ENCODE data around the gene HDGF.

Gene HDGF

DNA sequence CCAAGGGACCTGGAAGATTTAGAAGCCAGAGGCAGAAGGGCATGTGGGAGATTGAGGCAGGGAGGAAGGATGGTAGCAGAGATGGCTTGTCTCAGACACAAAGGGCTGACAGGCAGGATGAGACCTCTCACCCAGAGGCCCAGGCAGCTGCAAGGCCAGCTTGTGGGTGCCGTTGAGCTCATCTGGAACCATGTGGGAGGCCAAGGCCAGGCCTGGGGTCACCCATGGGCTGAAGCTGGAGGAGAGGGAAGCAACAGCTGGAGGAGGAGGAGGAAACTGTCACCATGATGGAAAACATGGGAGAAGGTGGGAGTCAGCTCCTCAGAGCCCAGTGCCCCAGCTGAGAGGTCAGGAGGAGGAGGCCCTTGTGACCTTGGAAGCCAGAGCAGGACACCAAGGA, 52.5 kb downstream of the HDGF start:
- DNase-seq (ENCODE audit: low read depth), result no peak

DNA sequence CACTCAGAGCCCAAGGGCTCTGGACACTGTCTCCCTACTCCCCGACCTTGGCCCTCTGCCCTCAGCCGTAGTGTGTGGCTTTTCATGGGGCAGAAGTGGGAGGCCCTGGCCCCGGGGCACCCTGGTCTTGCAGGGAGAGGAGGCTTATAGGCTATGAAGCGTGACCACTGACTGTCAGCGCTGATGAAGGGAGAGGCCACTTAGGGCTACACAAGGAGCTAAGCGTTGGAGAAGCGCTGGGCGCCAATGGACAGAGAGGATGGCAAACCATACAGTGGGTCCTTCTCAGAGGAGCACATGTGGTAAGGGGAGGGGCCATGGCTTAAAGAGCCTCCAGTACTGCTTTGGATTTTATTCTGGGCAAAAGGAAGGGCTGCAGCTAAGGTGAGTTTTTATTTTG, 54.0 kb downstream of the HDGF start:
- DNase-seq (ENCODE audit: low read depth), result no peak

DNA sequence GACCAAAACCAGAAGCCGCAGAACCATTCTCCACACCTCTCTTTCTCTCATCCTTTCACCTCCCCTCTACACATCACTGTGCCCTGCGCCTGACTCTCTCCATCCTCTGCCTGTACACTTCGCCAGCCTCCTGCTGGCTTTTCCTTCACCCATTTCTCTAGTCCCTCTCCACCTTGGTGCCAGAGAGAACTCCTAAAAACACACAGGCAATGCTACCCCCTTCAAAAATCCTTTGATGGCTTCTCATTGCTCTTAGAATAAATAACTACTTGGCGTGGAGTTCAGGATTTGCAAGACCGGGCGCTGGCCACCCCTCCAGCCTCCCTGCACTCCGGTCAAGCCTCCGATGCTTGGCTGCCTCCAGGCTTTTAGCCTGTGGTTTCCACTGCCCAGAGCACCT, 54.7 kb downstream of the HDGF start:
- no peak for DNase-seq (ENCODE audit: low read depth)

GRCh38 chr1:156694690-156694962, 56.8 kb downstream of the HDGF start:
- DNase-seq (ENCODE audit: low read depth), result no peak

DNA sequence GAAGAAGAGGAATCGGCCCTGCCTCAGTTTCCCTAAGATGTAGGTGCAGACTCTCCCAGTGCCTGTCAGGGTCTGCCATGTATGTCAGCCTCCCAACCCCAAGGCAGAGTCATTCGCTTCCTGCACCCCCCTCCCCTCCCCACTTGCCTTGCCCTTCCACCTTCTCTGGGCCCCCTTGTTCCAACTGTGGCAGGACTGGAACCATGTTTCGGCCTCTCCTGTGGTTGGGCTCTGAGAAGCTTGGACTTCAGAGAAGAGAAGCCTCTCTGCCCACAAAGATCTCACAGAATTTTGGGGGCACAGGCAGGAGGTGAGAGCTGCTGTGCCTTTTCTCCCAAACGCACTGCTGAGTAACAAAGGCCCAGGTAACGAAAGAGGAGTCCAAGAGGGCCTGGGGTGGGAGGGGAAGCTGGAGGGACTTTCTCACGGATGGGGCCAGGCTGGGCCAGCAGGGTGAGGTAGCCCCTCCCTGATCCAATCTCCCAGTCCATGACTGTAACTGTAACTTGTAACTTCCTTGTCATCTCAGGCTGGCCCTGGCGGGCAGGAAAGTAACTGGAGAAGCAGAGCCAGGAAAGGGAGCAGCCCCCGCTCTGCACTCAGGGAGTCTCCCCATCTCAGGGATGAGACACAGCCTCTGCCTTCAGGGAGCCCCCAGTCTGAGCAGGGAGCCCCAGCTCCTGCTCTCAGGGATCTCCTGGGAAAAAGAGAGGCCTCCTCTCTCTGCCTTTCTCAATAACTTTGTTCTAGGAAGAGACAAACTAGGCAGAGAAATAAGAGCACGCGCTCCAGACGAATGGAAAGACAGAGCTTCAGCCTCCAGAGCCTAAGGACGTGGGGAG, 57.4 kb downstream of the HDGF start:
- DNase-seq (ENCODE audit: low read depth), result no peak

DNA sequence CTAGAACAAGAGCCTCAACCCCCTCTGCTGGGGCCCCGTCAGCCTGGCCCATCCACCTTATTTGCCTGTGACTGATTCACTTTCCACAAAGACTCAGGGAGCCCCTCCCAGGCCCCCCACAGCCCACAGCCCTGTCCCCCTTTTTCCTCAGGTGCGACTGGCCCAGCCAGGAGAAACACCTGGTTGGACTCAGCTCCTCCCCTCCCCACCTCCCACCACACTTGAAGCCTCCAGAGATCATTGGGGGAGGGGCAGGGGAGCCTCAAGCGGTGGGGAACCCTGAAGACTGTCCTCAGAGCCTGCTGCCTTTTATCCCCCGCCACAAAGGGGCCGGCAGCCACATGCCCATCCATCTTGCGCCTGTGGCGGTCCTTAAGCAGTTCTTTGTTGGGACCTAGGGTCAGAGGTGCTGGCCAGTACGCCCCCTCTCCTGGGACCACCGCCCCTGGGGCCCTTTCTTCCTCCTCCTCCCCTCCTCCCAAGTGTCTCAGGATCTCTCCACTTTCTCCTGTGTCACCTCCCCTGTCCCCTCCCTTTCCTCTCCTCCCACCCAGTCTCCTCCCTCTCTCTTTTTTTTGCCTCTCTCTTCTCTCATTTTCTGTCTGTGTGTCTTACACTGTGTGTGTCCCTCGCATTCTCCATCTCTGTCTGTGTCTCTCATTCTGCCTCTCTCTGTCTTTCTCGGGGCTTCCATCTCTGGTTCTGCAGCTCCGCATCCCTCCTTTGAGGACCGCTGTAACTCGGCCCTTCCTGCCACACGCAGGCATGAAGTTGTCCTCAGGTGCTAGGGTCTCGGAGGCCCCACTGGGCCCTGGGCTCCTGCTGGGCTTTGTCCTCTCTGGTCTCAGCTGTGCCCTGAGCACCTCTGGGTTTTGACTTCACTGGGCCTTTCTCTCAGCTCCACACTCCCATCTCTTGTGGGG, 58.3 kb downstream of the HDGF start:
- no peak for DNase-seq (ENCODE audit: low read depth)

- DNase-seq (ENCODE audit: low read depth), result no peak
Measured at GRCh38 chr1:156692441-156692924, 59.0 kb downstream of the HDGF start.
